OCI-LY1 (cell line): ENCODE data around the gene XIRP2.
"Not testable (repeated sequence)": the region's sequence is repeated elsewhere in the genome, so short reads cannot be mapped to it uniquely, and the experiment has no call there.

Source experiments
- H2AFZ ChIP-seq: fragments of 200-600 bp; sonication (generic), shearing (Covaris generic); 2 replicates; pipeline ENCODE4 v1.6.0; 2014; ENCODE audit warnings: antibody characterized with exemption, mild to moderate bottlenecking, low read length
- H3F3A ChIP-seq: fragments of 200-600 bp; sonication (generic), shearing (Covaris generic); 2 replicates; pipeline ENCODE4 v1.6.0; 2014; ENCODE audit warnings: mild to moderate bottlenecking, antibody characterized with exemption, low read length, moderate library complexity; ENCODE audit not compliant: insufficient read depth
- H3K27ac ChIP-seq: fragments of 200-600 bp; sonication (generic); 2 replicates; pipeline ENCODE4 v1.5.1; 2014; ENCODE audit warnings: low read length, mixed run types, mild to moderate bottlenecking, low read depth; ENCODE audit not compliant: poor library complexity, severe bottlenecking
- H3K27me3 ChIP-seq: fragments of 200-600 bp; sonication (generic); 2 replicates; pipeline ENCODE4 v1.6.0; 2014; ENCODE audit warnings: antibody characterized with exemption, mild to moderate bottlenecking, low read length, moderate library complexity; ENCODE audit not compliant: insufficient read depth
- H3K36me3 ChIP-seq: fragments of 200-600 bp; sonication (generic); 2 replicates; pipeline ENCODE4 v1.6.1; 2014; ENCODE audit warnings: mild to moderate bottlenecking, antibody characterized with exemption, low read length, moderate library complexity, mixed read lengths; ENCODE audit not compliant: insufficient read depth
- H3K4me1 ChIP-seq: fragments of 200-600 bp; sonication (generic); 2 replicates; pipeline ENCODE4 v1.5.1; 2014; ENCODE audit warnings: mild to moderate bottlenecking, low read length, moderate library complexity; ENCODE audit not compliant: insufficient read depth, severe bottlenecking
- H3K4me2 ChIP-seq: fragments of 200-600 bp; sonication (generic), shearing (Covaris generic); 2 replicates; pipeline ENCODE4 v1.6.1; 2014; ENCODE audit warnings: low read length
- H3K4me3 ChIP-seq: fragments of 200-600 bp; sonication (generic); 2 replicates; pipeline ENCODE4 v1.5.1; 2014; ENCODE audit warnings: low read length, low read depth, mild to moderate bottlenecking, mixed read lengths; ENCODE audit not compliant: poor library complexity, severe bottlenecking
- H3K79me2 ChIP-seq: fragments of 200-600 bp; shearing (Covaris generic); 2 replicates; pipeline ENCODE4 v1.6.1; 2016; ENCODE audit warnings: mixed run types, low read length, mixed read lengths; ENCODE audit not compliant: insufficient read depth
- H3K9ac ChIP-seq: fragments of 200-600 bp; sonication (generic), shearing (Covaris generic); 2 replicates; pipeline ENCODE4 v1.6.1; 2014; ENCODE audit warnings: mild to moderate bottlenecking, low read length, mixed read lengths
- H3K9me2 ChIP-seq: fragments of 200-600 bp; sonication (generic), shearing (Covaris generic); 2 replicates; pipeline ENCODE4 v1.6.1; 2014; ENCODE audit warnings: low read depth, mild to moderate bottlenecking, low read length, mixed read lengths
- H3K9me3 ChIP-seq: fragments of 200-600 bp; shearing (Covaris generic); 2 replicates; pipeline ENCODE4 v1.6.1; 2014; ENCODE audit warnings: low read length, mixed read lengths
- H4K20me1 ChIP-seq: fragments of 200-600 bp; sonication (generic), shearing (Covaris generic); 2 replicates; pipeline ENCODE4 v1.6.0; 2016; ENCODE audit warnings: mild to moderate bottlenecking, low read length; ENCODE audit not compliant: insufficient read depth
- EZH2 ChIP-seq: fragments of 200-600 bp; sonication (generic), shearing (Covaris generic); IDR thresholded peaks from 2 replicates; pipeline ENCODE4 v1.8.0; 2017; ENCODE audit warnings: borderline replicate concordance, mixed run types, mild to moderate bottlenecking, antibody characterized with exemption, low read length, moderate library complexity, mixed read lengths
- TF ChIP-seq, protein P1 (sequence below): fragments of 200-600 bp; sonication (generic), shearing (Covaris generic); IDR thresholded peaks from 2 replicates; pipeline ENCODE4 v1.5.1; 2017; ENCODE audit warnings: mild to moderate bottlenecking, antibody characterized with exemption, low read length, moderate library complexity, mixed read lengths

The XIRP2 gene

DNA sequence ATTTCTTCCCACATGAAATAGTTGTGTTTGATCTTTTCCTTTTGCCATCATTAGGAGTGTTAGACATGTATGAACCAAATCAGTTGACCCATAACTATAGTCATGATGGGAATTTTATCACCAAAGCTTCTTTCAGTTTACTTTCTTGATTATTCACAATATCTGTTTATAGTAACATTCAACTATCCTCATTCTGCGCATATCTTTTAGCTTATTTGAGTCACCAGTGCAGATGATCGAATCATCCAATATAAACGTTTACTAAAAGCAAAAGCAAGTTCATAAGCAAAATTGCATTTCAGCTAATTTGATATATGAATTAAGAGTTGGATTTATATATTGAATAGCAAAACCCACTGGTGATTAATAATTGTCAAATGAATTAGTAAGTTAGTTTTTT lies 216.4 kb downstream of the XIRP2 start:
- no peaks in the 10 kb centered on the region for H3K79me2 ChIP-seq
- no peaks in the 10 kb centered on the region for H4K20me1 ChIP-seq
- H3K9me3 ChIP-seq, result no peaks in the 10 kb centered on the region
- no peaks in the 10 kb centered on the region for H3K36me3 ChIP-seq
- no peak for TF ChIP-seq EZH2
- TF ChIP-seq, protein P1, sequence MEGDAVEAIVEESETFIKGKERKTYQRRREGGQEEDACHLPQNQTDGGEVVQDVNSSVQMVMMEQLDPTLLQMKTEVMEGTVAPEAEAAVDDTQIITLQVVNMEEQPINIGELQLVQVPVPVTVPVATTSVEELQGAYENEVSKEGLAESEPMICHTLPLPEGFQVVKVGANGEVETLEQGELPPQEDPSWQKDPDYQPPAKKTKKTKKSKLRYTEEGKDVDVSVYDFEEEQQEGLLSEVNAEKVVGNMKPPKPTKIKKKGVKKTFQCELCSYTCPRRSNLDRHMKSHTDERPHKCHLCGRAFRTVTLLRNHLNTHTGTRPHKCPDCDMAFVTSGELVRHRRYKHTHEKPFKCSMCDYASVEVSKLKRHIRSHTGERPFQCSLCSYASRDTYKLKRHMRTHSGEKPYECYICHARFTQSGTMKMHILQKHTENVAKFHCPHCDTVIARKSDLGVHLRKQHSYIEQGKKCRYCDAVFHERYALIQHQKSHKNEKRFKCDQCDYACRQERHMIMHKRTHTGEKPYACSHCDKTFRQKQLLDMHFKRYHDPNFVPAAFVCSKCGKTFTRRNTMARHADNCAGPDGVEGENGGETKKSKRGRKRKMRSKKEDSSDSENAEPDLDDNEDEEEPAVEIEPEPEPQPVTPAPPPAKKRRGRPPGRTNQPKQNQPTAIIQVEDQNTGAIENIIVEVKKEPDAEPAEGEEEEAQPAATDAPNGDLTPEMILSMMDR, result no peak
- no peaks in the 10 kb centered on the region for H3K27me3 ChIP-seq
- H3K4me2 ChIP-seq, result no peak overlapping the region
- H3K9me2 ChIP-seq, result no peaks in the 10 kb centered on the region
- no peak overlapping the region for H2AFZ ChIP-seq
- no peaks in the 10 kb centered on the region for H3F3A ChIP-seq
- H3K27ac ChIP-seq, result no peak overlapping the region
- no peak overlapping the region for H3K9ac ChIP-seq
- H3K4me1 ChIP-seq, result no peaks in the 10 kb centered on the region
- H3K4me3 ChIP-seq, result no peak overlapping the region

- H3K4me3 ChIP-seq, H3K9me3 ChIP-seq, H3K36me3 ChIP-seq, H3K9me2 ChIP-seq, H3K9ac ChIP-seq, H3F3A ChIP-seq, H2AFZ ChIP-seq, H3K27ac ChIP-seq, H3K27me3 ChIP-seq, H4K20me1 ChIP-seq, H3K4me2 ChIP-seq, H3K79me2 ChIP-seq, H3K4me1 ChIP-seq: not testable (repeated sequence)
Observed at GRCh38 chr2:167109682-167110081, 221.4 kb downstream of the XIRP2 start.

DNA sequence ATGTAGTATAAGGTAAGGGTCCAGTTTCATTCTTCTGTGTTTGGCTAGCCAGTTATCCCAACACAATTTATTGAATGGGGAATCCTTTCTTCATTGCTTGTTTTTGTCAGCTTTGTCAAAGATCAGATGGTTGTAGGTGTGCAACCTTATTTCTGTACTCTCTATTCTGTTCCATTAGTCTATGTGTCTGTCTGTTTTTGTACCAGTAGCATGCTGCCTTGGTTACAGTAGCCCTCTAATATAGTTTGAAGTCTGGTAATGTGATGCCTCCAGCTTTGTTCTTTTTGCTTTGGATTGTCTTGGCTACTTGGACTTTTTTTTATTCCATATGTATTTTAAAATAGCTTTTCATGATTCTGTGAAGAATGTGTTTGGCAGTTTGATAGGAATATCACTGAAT lies 222.1 kb downstream of the XIRP2 start:
- TF ChIP-seq EZH2, result no peak
- TF ChIP-seq, protein P1, result no peak
- Histone ChIP-seq H3K4me2 (no peak overlapping the region), H3K9me2 (no peaks in the 10 kb centered on the region), H3K27me3 (no peaks in the 10 kb centered on the region), H3K9ac (no peak overlapping the region), H3K36me3 (no peaks in the 10 kb centered on the region), H4K20me1 (no peaks in the 10 kb centered on the region), H3K27ac (no peak overlapping the region), H3K79me2 (no peaks in the 10 kb centered on the region), H3K9me3 (no peaks in the 10 kb centered on the region), H3K4me3 (no peak overlapping the region), H3K4me1 (no peaks in the 10 kb centered on the region), H3F3A (no peaks in the 10 kb centered on the region), H2AFZ (no peak overlapping the region)

DNA sequence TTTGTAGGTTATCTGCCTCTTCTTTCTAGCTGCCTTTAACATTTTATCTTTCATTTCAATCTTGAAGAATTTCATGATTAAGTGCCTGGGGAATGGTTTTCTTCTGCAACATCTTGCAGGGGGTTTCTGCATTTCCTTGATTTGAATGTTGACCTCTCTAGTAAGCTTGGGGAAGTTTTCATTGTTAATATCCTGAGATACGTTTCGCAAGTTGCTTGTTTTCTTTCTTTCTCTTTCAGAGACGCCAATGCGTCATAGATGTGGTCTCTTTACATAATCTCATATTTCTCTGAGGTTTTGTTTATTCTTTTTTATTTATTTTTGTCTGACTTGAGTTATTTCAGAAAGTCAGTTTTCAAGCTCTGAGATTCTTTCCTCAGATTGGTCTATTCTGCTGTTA lies 225.7 kb downstream of the XIRP2 start:
- no peak overlapping the region for H3K4me2 ChIP-seq
- no peak overlapping the region for H3K4me3 ChIP-seq

More for the DNA sequence above, 225.7 kb downstream of the XIRP2 start:
- Histone ChIP-seq H2AFZ (no peak overlapping the region), H3K9me2 (no peaks in the 10 kb centered on the region), H3K27ac (no peak overlapping the region), H4K20me1 (no peaks in the 10 kb centered on the region), H3K27me3 (no peaks in the 10 kb centered on the region), H3K9me3 (no peaks in the 10 kb centered on the region), H3K4me1 (no peaks in the 10 kb centered on the region), H3K9ac (no peak overlapping the region), H3K36me3 (no peaks in the 10 kb centered on the region), H3F3A (no peaks in the 10 kb centered on the region), H3K79me2 (no peaks in the 10 kb centered on the region)
- no peak for TF ChIP-seq EZH2
- TF ChIP-seq, protein P1, result no peak
